Measurements from ENCODE around the gene DDI2.

Gene DDI2

GRCh38 chr1:15605398-15606383 is 11.6 kb upstream of the DDI2 start:
- DNase-seq, result no peak

DNA sequence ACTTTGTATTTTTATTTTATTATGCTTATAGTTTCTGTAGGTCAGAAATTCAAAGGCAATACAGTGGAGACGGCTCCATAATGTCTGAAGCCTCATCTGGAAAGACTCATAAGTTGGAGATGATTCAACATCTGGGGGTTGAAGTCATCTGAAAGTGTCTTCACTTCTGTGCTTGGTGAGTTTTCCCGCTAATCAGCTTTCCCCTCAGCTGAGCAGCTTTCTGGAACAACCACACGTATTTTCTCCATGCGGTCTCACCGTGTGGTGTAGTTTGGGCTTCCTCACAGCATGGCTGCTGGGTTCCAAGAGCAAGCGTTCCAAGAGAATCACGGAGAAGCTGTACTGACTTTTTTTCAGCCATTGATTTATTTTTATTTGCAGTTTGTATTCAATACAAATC is 7.6 kb upstream of the DDI2 start:
- peak; percentile 9 for DNase-seq

- DNase-seq, result no peak
These were observed 7.1 kb upstream of the DDI2 start for GRCh38 chr1:15610167-15610566.

DNA sequence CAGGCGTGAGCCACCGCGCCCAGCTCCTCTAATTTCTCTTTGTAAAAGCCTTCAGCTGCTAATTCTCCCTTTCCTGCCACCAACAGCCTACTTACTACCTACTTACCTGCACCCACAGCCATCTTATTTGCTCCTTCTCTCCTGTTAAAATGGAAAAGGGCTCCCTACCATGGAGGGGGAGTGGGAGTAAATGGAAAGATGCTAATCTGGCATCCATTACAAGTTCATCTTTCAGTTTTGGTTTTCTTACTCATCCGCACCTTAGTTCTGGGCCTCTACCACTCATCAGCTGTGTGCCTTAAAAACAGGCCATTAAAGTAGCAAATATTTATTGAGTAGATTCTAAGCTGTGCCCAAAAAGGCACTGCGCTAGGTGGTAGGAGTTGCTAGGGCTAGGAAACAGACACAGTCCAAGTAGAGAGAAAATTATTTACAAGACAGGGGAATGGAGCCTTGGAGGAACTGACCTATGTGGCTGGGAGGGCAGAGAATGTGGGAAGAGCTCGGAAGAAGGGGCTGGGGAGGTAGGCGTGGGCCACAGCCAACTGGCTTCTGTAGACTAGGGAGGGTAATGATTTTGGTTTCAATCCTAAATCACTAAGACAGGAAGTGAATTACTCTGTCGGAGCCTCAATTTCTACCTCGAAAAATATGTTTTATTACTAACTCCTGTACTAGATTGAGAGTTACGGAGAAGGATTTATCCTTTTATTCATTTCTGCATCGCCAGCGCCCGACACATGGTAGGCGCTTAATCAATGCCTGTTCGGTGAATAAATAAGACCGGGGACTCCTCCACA is 685 bp upstream of the DDI2 start:
- DNase-seq, result peak; percentile 72

GRCh38 chr1:15618077-15618654 is 908 bp downstream of the DDI2 start:
- no peak for DNase-seq

DNA sequence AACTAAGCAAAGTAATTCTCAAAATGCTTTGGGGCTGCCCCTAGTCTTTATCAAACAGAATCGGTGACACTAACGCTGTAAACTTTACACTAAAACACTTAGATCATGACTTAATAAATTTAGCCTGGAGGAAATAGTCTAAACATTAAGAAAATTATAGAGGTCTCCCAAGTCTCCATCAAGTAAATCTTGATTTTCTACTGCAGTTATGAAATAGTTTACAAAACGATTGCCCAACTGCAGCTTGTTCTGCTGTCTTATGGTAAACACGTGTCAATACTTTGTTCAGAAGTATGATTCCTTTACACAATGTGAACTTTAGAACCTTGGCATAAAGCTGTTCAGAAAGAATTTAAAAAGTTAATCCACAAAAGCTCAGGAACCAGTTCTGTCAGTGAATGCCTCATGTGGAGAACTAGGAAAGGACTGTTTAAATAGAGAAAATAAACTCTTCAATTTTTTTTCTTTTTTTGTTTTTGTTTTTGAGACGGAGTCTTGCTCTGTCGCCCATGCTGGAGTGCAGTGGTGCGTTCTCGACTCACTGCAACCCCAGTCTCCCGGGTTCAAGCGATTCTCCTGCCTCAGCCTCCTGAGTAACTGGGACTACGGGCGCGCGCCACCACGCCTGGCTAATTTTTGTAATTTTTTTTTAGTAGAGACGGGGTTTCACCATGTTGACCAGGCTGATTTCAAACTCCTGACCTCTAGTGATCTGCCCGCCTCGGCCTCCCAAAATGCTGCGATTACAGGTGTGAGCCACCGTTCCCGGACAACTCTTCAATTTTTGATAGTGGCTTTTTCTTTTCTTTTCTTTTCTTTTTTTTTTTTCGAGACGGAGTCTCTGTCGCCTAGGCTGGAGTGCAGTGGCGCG is 1.6 kb downstream of the DDI2 start:
- peak; percentile 54 for DNase-seq

DNA sequence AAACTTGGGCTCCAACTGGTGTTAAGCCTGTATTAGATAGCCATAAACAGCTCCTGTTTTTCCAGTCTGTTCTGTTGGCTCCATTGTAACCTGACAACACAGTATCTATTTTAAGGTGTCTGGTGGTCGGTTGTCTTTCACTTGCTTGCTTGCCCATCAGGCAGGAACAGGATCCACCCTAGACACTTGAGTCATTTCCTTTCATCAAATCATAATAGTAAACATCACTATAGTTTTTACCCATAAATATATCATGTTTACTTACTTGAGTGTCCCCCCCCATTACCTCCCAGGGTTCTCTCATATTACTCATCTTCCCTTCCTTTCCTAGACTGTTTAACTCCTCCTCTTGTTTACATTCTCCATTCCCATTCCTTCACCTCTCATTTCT is 2.9 kb downstream of the DDI2 start:
- peak; percentile 76 for DNase-seq

- no peak for DNase-seq
These were observed 3.8 kb downstream of the DDI2 start for GRCh38 chr1:15620902-15621682.

GRCh38 chr1:15621975-15622374 is 4.7 kb downstream of the DDI2 start:
- DNase-seq, result peak; percentile 17

DNA sequence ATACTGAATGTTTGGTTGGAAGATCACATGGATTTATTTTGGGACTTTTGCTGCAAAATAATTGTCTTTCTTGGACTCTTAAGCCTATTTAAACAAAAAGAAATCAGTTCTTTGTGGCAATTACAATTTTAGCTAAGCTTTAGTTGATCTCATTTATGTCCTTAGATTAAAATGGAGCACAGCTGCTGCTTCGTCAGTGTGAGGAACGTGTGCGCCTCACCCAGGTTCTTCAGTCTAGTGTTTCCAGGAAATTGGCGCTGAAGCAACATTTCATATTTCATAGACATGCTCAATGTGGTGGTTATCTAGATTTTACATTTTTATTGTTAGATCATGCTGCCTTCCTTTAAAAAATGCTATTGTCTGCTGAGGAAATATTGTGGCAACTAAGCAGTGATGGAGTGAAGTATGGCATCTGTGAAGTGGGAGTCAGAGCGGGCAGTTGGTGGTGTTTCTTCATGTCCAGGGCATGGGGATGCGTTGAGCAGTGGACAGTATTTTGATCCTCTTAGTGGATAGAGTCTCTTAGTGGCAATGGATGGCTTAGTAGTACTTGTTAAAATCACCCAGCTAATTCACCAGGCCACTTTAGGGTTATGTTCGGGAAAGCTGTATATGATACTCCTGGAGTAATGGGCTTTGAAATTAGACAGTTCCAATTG is 5.6 kb downstream of the DDI2 start:
- DNase-seq, result no peak

GRCh38 chr1:15623435-15623834 is 6.2 kb downstream of the DDI2 start:
- DNase-seq, result no peak

DNA sequence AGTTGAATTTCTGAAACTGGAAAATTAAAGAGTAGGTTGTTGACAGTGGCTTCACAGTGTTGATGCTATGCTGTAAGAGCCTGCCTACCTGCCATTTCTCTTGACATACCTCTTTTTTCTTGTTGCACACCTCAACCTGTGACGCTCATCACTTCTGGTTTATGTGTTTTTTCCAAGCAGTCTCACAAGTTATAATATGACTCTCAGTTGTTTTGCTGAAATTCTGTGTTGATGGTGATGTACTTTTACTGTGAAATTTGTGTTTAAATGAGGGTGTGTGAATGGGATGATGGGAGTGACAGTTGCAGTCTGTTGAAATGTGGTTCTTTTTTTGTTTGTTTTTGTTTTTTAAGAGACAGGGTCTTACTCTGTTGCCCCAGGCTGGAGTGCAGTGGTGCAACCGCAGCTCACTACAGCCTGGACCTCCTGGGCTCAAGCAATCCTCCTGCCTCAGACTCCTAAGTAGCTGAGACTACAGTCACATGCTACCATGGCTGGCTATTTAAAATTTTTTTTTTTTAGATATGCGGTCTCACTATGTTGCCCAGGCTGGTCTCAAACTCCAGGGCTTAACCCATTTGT is 7.0 kb downstream of the DDI2 start:
- no peak for DNase-seq

- DNase-seq, result no peak
These were observed 8.0 kb downstream of the DDI2 start for GRCh38 chr1:15625056-15625917.

DNA sequence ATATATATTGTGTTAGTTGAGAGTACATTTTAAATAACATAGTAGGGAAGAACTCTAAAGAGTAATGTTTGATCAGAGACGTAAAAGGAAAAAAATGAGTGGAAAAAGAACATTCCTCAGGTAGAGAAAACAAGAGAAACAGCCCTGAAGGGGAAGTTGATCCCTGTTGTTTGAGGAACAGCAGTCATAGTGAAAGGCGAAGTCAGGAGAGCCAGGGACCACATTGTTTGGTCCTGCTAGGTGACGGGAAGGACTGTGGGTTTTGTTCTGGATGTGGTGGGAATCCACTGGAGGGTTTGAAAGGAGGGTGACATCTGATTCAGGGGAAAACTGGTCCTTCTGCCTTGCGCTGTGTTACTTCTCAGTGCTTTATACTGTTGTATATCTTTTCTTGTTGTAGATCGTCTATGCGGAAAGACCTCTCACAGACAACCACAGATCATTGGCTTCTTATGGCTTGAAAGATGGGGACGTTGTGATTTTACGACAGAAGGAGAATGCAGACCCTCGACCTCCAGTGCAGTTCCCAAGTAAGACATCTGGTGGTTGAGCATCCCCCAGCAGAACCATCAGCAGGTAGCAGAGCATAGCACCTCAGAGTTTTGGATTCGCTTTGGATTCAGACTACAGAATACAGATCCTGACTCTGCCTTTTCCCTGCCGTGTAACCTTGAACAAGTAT is 9.2 kb downstream of the DDI2 start:
- no peak for DNase-seq

DNA sequence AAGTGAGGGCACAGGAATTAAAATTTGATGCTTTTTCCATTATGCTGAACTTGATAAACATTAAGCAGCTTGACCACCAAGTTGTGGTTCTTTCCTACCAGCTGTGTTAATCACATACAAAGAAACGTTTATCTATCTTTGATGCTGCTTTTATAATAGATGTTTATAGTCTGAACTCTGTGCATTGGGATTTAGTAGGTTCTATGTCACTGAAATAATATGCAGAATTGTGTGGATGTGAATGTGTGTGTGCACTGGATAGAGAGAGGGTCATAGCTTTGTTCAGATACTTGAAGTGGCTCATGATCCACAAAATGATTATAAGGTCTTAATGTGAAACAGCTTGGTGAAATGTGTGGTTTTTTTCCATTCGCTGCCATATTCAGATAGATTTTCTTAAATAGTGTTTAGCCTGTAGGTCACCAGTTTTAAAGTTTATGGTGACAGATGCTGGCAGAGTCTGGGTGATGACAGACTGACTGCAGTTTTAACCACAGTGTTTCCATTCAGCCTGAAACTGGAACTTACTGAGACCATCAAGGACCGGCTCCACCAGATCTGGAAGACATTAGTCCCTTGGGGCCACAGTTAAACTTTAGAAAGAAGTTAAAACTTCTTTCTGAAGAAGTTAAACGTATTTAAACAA is 10.2 kb downstream of the DDI2 start:
- DNase-seq, result no peak

DNA sequence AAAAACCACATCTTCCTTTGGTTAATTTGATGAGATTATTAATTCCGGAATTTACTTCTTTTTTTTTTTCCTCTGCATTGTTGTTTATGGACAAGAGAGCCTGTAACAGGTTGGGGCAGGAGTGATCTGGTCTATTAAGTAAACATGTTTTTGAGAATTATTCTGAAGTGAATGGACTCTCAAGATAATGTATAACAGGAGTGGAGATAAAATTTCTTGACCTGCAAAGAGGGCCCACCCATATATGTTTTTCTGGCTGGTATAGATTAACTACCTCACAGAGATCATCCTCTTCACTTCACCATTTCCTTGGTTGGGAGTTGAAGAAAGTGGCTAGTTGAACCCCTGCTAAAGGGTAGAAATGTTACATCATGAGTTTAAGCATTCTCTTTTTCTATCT is 10.7 kb downstream of the DDI2 start:
- no peak for DNase-seq

DNA sequence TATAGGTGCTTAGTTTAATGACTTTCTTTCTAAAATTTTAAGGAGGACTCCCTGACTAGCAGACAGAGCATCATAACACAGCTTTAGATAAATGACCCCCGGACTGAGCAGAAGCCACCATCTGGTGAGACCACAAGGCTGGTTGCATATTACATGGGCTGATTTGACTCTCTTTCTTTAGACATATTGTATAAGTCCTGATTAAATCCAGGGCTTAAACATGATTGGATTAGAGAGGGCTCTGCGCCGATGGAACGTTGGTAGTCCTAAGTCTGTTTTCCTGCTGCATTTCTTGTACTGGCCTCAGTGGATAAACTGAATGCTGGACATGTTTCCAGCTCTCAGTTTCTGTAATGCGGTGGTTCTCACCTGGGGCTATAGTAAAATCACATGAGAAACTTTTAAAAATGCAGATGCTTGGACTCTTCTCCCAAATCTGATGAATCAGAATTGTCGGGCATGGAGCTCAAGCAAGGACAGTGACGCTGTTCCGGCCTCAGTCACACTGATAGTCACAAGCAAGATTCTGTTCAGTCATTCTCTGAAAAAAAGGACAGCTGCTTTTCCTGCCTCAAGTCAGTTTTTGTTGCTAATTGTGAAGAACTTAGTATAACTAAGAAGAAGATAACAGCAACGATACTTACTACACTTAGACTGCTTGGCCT is 16.6 kb downstream of the DDI2 start:
- no peak for DNase-seq

GRCh38 chr1:15636436-15636835 is 19.2 kb downstream of the DDI2 start:
- DNase-seq, result no peak
